Measurements from ENCODE around the gene MYO1D.

GRCh38 chr17:32732900-32733299, 144.0 kb downstream of the MYO1D start:
- no peak for TF ChIP-seq CTCF (IDR thresholded peaks at IDR 0.05)
- TF ChIP-seq EZH2 (IDR thresholded peaks at IDR 0.05; ENCODE audit: borderline replicate concordance, insufficient read depth, low read depth, low read length, poor library complexity, severe bottlenecking) = no peak
